GM12864 (cell line): ENCODE results near the gene PGA5.

Experiments used
- DNase-seq: peaks from one replicate; pipeline ENCODE4 v3.0.0-alpha.2; 2011; ENCODE audit warnings: low read depth
- H3K4me3 ChIP-seq: 2 replicates; pipeline ENCODE4 v1.5.1; 2011; ENCODE audit warnings: mild to moderate bottlenecking, low read depth, low read length, control low read depth
- CTCF ChIP-seq: IDR thresholded peaks from 2 replicates; pipeline ENCODE4 v1.5.1; 2011; ENCODE audit warnings: low read depth, mild to moderate bottlenecking, moderate library complexity, low read length, control low read depth, inconsistent platforms; ENCODE audit errors: missing control alignments

Gene PGA5

GRCh38 chr11:61295596-61295926 is 54.6 kb downstream of the PGA5 start:
- no peak for DNase-seq
- TF ChIP-seq CTCF = no peak
- peak overlapping the region; percentile 52 for H3K4me3 ChIP-seq

GRCh38 chr11:61297341-61297740 is 56.4 kb downstream of the PGA5 start:
- TF ChIP-seq CTCF = no peak
- no peak overlapping the region for H3K4me3 ChIP-seq
- DNase-seq = no peak

GRCh38 chr11:61297746-61298145 is 56.8 kb downstream of the PGA5 start:
- H3K4me3 ChIP-seq = no peak overlapping the region
- no peak for DNase-seq
- no peak for TF ChIP-seq CTCF

GRCh38 chr11:61298663-61299244 is 57.8 kb downstream of the PGA5 start:
- H3K4me3 ChIP-seq = no peak overlapping the region
- DNase-seq = no peak
- no peak for TF ChIP-seq CTCF
